Skin epidermis (tissue), 12 donors: ENCODE results near the gene GMPPA.

Source experiments
- H3K27ac ChIP-seq, 21 experiments: fragments of 200-600 bp; sonication (generic) in 11 of 21; one replicate each; pipeline ENCODE4 v1.5.0; 2020; ENCODE audit warnings: mild to moderate bottlenecking in 3 of 21, inconsistent platforms in 2 of 21, moderate library complexity in 2 of 21
- H3K4me3 ChIP-seq, 7 experiments: fragments of 200-600 bp; sonication (generic) in 2 of 7; one replicate each; pipeline ENCODE4 v1.5.0; 2020; ENCODE audit warnings: inconsistent platforms in 2 of 7, mild to moderate bottlenecking in 2 of 7, moderate library complexity in 1 of 7

Gene GMPPA

DNA sequence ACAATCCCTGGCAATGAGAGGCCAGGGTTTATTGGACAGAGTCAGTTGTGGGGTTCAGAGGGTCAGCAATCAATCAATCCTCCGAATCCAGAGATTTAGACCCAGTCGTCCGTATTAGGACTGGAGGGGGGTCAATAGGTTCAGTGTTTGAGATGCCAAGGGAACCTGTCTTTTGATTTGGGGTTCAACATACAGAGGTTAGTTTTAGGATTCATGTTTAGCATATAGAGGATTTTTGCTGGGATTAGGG is 292 bp downstream of the GMPPA start:
- Histone ChIP-seq H3K27ac (peak overlapping the region; percentile 46 to 96 (median 89)), H3K4me3 (peak overlapping the region; percentile 45 to 69 (median 64))

DNA sequence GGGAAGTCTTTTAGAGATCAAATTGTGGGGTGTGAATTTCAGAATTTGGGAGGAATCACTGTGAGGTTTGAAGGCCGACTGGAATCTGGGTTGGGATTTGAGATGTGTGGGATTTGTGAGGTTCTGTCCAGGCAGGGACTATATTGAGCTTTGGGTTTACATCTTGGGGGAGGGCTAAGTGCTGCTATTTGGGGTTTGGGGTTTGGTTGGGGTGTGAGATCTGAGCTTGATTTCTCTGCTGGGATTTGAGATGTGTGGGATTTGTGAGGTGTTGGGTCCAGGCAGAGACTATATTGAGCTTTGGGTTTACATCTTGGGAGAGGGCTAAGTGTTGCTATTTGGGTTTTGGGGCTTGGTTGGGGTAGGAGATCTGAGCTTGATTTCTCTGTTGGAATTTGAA is 864 bp downstream of the GMPPA start:
- peak overlapping the region; percentile 45 to 69 (median 64) for H3K4me3 ChIP-seq
- H3K27ac ChIP-seq: peak overlapping the region in 6 of 21 experiments; percentile 84 to 92 (median 88)

DNA sequence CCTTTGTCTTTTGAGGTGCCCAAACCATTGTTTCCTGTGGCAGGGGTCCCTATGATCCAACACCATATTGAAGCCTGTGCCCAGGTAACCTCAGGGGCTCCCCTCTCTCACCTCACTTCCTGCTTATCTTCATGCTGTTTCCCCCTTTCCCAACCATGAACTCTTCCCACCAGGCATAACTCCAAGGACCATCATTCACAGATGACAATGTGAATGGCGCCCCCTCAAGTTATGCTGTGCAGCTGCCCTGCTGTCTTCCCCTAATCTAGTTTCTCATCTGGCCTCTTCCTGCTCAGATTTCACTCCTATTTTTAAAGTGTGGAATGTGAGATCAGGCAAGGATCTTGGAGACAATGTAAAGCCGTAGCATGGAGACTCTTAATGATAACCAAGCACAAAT is 1.4 kb downstream of the GMPPA start:
- no peak overlapping the region for H3K4me3 ChIP-seq
- no peak overlapping the region for H3K27ac ChIP-seq

DNA sequence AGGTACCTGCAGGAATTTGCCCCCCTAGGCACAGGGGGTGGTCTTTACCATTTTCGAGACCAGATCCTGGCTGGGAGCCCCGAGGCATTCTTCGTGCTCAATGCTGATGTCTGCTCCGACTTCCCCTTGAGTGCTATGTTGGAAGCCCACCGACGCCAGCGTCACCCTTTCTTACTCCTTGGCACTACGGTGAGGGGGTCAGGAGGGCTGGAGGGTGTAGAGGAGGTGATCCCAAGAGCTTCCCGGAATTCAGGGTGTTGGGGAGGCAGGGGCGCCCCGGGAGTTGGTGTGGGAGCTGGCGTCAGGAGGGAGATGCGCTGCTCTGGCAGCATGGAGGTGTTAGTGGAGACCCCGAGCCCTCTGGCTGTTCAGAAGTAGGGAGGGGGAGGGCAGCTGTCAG is 3.2 kb downstream of the GMPPA start:
- Histone ChIP-seq H3K4me3 (no peak overlapping the region), H3K27ac (no peak overlapping the region)

DNA sequence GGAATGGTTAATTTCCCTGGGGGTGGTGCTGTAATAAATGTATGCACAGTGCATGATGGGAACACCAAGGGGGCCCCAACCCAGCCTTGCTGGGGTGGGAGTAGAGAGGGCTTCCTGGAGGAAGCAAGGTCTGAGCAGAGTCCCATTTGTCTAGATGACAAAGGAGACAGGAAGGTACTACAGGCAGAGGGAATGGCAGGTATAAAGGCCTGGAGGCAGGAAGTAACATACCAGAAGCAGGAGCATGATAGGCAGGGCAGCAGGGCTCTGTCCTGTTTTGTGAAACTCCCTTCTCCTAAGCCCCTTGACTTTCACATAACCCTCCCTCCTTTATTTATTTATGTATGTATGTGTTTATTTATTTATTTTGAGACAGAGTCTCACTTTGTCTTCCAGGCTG is 3.9 kb downstream of the GMPPA start:
- Histone ChIP-seq H3K27ac (no peak overlapping the region), H3K4me3 (no peak overlapping the region)

DNA sequence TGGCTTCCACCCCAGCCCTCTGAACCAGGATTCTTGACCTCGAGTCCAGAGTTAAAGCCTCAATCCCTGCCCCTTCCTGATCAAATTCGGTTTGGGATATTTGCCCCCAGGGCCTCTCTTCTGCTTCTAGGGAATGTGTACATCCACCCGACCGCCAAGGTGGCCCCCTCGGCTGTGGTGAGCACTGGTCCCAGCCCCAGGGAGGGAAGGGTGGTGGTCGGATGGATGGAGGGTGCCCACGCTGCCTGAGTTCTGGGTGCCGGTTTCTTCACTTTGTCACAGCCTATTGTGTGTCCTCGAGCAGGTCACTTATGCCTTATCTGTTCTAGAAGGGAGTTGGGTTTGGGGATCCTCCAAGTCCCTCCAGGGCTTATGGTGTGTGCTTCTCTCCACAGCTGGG is 6.9 kb downstream of the GMPPA start:
- Histone ChIP-seq H3K27ac (no peak overlapping the region), H3K4me3 (no peak overlapping the region)

DNA sequence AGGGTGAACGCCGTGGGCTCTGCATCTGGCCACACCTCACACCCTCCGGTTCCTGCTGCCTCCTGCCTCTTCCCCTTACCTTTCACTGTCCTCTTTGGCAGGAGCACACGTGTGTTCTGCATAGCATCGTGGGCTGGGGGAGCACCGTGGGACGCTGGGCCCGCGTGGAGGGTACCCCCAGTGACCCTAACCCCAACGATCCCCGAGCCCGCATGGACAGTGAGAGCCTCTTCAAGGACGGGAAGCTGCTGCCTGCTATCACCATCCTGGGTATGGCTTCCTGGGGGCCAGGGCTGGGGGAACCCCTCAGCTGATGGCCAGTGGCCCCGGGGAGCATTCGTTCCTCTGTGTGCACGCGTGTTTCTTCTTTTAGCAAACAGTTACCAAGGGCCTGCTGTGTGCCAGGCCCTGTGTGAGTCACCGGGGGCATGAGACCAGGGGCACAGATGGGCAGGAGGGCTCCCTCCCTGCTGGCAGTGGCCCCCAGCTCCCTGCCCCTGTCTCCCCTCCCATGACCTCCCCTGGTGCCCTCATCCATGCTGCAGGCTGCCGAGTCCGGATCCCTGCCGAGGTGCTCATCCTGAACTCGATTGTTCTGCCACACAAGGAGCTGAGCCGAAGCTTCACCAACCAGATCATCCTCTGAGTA is 7.6 kb downstream of the GMPPA start:
- Histone ChIP-seq H3K27ac (peak overlapping the region in 1 of 21 experiments; percentile 18), H3K4me3 (no peak overlapping the region)

DNA sequence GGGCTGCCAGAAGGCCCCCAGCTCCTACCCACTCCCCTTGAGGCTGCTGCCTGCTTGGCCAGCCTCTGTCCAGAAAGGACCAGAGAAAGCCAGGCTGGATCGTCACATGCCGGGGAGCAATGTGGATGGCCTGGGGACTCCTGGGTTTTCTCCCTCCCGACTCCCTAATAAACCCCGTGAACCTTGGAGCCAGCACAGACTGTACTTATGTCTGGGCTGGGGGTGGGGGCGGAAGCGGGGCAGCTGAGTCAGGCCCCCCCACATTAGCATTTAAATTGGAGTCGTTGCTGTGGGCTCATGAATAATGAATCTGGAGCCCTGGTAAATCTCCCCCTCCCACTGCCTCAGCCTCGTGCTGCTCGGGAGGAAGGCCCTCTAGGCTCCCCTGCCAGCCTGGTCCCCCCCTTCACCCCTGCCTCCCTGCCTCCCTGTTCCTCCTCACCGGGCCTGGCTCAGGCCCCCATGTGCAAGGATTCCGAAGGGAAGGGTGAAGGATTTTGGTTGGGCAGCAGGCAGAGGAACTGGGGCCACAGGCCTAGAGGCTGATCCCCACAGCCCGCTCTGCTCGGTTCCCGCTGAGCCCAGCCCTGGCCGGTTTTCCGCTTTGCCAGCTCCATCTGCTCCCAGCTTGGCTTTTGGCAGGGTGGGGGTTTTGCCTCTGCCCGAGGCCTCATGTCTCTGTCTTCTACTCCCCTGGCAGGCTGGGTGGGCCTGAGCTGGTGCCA is 8.3 kb downstream of the GMPPA start:
- Histone ChIP-seq H3K4me3 (no peak overlapping the region), H3K27ac (peak overlapping the region in 1 of 21 experiments; percentile 18)

DNA sequence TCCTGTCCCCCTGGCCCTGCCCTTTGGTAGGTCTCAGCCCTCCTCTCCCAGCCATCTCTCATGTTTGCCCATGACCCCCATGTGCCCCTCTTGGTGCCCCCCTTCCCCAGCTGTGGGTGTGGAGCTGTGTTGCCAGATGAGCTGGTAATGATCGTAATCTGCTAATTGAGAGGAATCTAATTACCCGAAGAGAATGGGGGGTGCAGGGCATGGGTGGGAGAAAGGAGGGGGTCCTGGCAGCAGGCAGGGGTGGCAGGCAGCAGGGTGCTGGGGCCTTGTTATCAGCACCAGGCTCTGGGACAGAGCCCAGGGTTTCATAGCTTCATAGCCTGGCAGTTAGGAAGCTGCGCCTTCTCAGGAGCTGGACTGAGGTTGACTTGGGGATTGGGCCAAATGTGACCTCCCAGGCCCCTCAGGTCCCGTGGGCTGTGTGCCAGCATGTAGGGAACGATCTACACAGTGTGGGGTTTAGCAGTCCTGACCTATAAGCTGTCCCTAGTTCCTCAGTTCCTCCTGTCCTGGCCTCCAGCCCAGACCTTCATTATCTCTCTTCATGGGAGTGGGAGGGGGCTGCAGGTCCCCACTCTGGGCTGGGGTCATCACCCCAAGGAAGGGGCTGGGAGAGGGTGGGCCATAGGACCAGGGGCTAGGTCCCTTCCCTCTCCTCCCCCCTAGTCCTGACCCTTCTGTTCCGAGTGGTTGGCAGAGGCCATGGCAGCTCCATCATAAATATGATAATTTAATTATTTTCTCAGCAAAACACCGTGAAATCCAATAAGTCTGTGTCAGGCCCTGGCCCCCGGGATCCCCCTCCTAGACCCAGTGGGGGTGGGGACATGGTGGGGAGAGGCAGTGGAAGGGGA is 9.1 kb downstream of the GMPPA start:
- peak overlapping the region in 1 of 21 experiments; percentile 18 for H3K27ac ChIP-seq

DNA sequence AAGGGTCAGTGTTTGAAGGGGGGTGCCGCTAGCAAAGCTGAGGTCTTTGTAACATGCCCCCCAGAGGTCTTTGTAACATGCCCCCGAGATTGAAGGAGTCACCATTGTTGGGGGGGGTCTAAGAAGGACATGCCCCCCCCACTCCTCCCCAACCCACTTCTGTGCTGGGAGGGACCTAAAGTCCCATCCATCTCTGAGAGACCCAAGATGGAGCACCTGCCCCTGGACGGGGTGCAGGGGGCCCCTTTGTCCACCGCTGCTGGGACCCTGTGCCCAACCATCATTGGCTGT is 9.7 kb downstream of the GMPPA start:
- H3K4me3 ChIP-seq: no peak overlapping the region
- no peak overlapping the region for H3K27ac ChIP-seq

More for the DNA sequence above, 9.1 kb downstream of the GMPPA start:
- H3K4me3 ChIP-seq: no peak overlapping the region

DNA sequence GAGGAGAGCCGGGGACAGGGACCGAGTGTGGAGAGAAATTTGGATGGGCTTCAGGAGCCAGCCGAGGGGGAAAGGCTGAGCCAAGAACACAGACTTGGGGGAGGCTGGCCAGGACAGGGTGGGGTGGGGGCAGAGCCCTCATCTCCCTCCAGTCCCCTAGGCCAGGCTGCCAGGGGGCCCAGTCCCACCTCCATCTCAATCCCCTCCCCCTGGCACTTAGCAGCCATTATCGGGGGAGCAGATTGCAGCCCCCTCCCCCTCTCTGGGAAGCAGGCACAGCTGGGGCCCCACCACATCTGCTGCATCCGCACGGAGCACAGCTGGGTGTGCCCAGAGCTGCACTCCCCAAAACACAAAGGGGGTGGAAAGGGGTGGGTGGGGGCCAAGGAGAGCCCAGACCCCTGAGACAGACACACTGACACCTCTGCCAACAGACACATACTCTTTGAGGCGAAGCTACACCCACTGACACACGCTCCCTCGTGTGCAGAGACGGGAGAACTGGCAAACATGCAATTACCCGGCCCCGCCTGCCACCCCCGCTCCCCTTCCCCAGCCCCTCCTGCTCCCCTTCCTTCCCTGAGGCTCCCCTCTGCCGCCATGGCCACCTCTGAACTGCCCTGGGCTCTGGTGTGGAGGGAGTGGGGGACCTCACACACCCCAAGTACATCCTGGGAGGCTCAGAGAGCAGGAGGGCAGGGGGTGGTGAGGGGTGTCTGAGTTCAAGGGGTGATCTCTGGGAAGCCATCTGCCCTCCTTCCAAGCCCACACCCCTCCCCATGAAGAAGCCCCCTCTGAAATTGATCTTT is 10.5 kb downstream of the GMPPA start:
- H3K27ac ChIP-seq: no peak overlapping the region
- H3K4me3 ChIP-seq: no peak overlapping the region

DNA sequence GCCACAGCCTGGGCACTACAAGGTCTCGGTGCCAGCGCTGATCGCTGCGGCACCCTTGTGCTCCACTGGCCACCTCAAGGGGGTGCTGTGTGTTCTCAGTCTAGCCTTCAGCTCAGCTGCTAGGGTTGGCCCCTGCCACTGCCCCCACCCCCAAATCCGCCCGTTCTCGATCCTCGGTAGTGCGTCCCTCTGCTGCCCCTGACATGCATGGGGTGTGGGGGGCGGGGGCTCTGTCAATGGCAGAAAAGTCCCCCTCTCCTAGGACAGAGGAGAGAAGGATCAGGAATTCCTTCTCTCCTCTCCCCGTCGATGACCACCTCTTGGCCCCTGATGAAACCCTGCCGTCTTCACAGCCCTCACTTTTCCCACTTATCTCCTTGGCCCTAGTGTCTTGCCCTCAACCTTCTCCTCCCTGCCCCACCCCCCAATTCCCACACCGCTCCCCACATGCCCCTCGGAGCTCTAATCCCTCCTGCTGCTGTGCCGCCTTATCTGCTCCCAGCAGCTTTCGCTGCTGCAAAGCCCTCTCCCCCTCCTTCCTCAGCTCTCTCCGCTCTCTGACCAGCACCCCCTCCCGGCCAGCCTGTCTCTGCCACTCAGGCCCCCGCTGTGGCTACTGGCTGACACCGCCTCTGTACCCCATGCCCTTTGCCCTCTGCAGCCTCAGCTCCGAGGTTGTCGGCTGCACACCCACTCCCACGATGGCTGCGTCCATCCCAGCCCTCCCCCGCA is 11.3 kb downstream of the GMPPA start:
- no peak overlapping the region for H3K4me3 ChIP-seq
- no peak overlapping the region for H3K27ac ChIP-seq

DNA sequence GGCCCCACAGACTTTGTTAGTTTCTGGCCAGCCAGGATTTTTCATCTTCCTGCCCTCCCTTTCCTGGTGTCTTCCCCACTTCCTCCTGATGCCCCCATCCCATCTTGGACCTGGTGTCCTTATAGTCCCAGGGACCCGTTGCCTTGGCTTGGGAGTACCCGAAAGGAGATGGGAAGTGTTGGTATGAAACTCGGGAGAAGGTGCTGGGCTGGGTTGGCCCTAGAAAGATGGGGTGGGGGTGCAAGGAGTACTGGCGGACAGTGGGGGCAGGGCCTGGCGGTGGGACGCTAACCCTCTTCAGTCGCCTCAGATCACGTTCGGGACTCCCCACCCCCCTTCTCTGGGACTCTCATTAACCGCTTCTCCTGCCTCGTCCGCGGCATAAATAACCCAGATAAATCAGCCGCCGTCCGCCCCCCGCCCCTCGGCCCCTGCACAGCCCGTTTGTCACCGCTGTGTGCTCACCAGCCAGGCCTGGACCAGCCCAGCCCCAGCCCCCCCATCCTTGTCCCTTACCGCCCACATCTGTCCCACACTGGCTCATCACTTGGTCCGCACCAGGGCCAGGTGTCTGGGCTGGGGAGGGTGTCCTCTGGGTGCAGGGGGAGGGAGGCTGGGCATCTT is 11.9 kb downstream of the GMPPA start:
- no peak overlapping the region for H3K4me3 ChIP-seq
- H3K27ac ChIP-seq: no peak overlapping the region

DNA sequence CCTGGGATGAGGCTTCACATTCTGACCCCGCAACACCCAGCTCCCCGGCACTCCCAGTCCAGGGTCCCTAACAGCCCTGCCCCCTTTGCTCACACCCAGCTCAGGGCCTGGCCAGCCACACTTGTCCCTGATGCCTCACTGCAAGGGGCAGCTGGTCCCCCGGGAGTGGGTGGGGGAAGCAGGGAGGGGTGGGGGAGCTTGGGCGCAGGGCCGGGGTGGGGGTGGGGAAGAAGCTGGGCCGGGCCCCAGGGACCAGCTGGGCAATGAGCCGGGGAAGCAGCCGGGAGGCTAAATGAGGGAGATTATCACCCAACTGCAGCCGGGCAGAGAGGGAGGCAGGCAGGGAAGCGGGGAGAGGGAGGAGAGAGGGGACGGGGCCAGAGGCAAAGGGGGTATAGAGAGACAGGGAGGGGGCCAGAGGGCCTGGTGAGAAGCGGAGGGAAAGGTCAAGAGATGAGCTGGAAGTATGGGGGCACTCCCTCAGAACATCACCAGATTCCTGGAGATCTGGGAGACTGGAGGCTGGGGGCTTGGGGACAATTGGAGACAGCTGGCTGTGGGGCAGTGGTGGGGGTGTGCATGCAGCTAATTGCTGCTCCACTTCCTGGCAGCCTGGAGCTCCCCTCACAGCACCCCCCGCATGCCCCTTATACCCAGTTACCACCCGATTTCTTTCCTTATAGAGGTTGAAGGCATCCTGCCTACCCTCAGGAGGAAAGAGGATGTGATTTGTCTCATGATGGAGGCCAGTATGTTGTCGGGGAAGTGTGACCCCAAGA is 13.0 kb downstream of the GMPPA start:
- Histone ChIP-seq H3K4me3 (no peak overlapping the region), H3K27ac (no peak overlapping the region)

DNA sequence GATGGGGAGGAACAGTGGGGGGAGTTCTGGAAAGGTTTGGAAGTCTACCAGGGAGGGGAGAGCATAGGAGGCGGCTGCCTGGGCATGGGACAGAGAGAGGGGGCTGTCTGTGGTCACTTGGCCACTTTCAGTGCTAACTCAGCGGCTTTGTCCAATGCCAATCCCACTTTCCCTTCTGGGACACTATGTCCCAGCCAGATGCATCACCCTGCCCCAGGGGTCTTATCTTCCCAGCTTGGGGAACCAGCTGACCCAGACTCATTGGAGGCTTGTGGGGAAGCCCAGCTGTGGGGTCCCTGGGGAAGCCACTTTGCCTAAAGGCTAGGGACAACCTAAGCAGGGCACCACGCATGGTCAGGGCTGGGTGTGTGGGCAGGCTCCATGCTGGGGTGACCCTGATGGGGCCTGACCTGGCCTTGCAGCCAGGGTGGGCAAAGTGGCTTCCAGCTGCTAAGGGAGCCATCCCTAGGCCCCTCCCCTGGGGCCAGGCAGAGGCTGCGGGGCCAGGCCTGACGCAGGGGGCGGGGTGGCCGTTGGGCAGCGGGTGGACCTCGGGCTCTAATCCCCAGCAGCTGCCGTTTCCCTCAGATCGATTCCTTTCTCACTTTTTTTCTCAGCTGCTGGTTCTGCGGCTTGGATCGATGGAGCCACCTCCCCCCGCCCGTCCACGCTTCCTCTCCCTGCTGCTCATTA is 14.0 kb downstream of the GMPPA start:
- H3K4me3 ChIP-seq: no peak overlapping the region
- H3K27ac ChIP-seq: no peak overlapping the region

DNA sequence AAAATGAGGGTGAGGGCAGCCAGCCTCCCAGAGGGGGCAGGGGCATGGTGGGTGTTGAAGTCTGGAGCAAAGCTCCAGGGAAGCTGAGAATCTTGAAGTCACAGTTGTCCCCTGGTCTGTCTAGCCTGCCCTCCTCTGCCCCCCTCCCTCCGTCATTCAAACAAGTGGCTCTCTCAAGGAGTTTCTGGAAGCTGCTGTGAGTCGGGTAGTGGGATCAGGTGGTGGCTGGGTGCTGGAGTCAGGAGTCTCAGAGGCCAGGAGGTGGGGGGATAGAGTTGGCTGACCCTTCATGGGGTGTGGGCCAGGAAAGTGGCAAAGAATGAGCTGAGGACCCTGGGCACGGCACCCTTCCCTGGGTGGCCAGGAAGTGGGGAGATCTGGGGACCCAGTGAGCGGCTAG is 15.1 kb downstream of the GMPPA start:
- H3K4me3 ChIP-seq: no peak overlapping the region
- H3K27ac ChIP-seq: no peak overlapping the region

DNA sequence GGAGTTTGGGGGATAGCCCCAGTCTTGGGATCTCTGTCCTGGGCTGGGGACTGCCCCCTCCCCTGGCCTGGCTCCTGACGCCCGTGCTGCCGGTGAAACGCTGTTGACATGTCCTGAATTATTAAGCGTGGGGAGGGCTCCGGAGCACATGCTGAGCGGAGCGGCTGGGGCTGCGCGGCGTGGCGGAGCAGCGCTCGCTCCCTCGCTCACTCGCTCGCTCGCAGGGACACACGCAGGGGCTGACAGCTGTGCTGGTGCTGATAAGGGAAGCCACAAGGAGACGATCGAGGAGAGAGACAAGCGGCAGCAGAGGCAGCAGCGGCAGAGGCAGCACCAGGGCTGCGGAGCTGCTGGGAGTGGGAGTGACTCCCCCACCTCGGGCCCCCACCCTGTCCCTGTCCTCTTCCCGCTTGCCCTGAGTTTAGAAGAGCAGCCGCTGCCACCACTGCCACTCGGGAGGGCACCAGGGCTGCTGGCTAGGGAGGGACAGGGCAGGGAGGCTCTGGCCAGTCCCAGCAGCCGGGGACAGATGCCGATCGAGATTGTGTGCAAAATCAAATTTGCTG is 15.6 kb downstream of the GMPPA start, which contains the start of gene ASIC4:
Gene ASIC4, plus strand, starts transcription at position 287 of the 566 bp plus-strand sequence. Its CDS starts 243 bp downstream, at position 530.
- no peak within 1 kb of the TSS for H3K27ac ChIP-seq
- H3K4me3 ChIP-seq: no peak within 1 kb of the TSS
